Right hindlimb (tissue), 1 donor: ENCODE data around the gene PIK3R5.
A peak's percentile ranks its signal among the peaks of the same experiment; 100 is the strongest.
"Not testable (repeated sequence)": the region's sequence is repeated elsewhere in the genome, so short reads cannot be mapped to it uniquely, and the experiment has no call there.

Experiments
- DNase-seq: peaks from one replicate; pipeline ENCODE4 v3.0.0-alpha.2; 2018

Gene PIK3R5

DNA sequence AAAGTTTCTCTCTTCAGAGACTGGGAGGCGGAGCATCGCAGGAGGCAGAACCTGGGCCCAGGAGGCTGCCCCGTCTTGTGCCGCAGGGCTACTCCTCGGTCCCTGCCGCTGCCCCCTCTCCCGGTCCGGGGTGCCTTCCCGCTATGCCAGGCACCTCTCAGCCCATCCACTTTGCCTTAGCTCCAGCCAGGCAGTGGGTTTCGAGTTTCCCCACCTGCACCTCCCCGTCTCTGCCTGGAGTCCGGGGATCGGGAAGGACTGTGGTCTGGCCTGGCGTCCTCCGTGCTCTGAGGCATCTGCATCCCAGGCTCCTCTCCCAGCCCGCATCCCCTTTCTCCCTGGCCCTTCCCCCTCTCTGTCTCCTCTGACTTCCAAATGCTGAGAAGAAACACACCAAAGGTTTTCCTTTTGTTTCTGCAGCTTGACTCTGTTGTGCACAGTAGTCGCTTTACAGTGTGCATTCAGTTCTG, 71.3 kb downstream of the PIK3R5 start:
- DNase-seq = no peak

DNA sequence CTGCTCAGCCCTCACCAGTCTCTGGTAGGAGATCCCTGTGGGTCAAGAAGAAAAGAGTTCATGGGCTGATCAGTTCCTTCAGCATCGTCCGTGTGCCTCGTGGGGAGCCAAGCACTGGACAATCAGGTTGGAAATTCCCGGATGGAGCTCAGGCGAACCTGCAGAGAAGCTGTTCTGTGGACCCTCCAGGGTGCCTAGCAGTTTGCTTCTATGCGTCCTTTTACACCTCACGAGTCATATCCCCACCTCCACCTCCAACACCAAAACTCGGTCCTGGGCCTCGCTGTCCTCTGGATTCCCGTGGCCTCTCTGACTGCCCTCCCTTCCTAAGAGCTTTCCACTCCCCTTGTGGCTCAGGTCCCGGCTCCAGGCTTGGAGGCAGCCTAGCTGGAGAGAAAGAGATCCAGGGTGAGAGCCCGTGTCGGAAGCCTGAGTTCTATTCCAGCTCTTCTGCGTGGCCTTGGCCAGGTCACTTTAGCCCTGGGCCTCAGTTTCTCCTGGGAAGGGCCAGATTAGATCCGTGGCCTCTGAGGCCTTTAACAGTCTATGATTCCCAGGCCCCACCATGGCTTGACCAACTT, 71.8 kb downstream of the PIK3R5 start:
- DNase-seq = peak; percentile 7

- DNase-seq = no peak
These were observed 72.4 kb downstream of the PIK3R5 start for GRCh38 chr17:8893059-8893458.

- DNase-seq = peak; percentile 9
These were observed 73.2 kb downstream of the PIK3R5 start for GRCh38 chr17:8892338-8892690.

GRCh38 chr17:8890671-8891070, 74.8 kb downstream of the PIK3R5 start:
- DNase-seq = no peak

DNA sequence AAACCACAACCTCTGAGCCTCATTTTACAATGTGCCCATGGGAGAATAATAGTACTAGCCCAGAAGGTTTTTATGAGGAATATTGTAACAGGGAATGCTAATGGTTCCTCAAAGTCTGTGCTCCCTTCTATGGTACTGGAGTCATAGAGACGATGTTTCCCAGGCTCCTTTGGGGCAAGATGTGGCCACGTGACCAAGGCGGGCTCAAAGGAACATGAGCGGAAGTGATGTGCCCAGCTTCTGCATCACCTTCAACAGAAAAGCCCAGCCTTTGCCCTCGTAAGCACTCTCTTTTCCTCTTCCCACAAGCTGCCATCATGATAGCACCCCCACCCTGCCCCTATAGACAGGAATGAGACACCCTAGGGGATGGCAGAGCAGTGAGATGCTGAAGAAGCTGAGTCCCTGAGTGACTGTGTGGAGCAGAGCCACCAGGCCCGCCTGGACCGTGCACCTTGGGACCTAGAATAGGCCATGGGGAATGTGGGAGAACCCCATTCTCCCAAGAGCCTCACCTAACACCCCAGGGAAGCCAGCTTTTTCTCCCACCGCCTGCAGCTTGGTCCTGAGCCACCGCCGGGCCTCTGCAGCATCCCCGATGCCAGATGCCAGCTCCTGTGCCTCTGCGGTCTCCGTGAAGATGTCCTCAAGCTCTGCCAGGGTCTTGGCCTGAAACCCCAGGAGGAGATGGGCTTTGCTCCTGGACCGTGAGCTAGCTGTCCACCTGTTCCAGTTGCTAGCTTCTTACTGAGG, 75.9 kb downstream of the PIK3R5 start:
- peak; percentile 15 for DNase-seq

GRCh38 chr17:8888704-8889302, 76.7 kb downstream of the PIK3R5 start:
- peak; percentile 19 for DNase-seq

DNA sequence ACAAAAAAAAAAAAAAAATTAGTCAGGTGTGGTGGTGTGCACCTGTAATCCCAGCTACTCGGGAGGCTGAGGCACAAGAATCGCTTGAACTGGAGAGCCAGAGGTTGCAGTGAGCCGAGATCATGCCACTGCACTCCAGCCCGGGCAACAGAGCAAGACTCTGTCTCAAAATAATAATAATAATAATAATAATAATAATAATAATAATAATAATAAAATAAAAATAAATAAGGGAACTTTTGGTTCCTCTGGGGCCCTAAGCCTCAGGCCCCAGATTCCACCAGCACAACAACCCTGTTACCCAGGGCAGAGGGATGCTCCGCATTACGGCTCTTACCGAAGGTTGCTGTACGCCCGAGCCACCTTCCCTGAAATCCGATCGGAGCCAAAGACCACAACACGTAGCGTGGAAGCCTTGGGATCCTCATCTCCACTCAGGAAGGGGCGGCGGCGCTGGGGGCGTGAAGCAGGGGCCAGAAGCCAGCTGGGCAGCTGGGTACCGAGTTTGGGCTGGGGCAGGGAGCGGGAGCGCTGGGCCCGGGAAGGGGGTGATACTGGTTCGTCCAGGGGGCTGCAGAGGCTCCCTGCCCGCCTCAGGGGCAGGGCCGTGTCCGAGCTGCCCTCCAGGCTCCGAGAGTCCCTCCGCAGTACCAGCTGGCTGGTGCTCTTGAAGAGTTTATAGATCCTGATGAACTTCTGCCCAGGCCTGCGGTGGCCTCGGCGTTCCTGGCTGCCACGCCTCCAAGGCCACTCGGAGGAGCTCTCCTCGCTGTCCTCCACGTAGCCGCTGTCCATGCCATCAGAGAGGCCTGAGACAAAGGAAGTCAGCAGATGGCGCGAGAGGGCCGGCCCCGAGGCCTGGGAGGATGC, 77.4 kb downstream of the PIK3R5 start:
- peak; percentile 47 for DNase-seq

DNA sequence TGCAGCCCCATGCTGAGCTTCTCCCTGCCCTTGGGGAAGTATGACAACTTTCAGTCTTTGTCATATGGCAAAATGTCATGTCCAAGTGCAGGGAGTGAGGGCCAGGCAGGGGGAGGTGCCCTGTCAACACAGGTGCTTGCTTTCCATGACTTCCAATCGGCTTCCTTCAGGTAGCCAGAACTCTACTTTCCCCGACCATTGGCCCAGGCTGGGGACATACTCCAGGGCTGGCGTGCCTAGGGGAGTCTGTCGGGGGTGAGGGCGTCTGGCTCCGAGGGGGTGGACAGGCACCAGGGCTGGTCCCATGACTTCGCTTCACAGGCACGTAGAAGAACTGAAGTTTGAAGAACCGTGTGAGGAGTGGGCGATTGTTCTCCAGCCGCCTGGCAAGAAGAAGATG, 78.2 kb downstream of the PIK3R5 start:
- peak; percentile 15 for DNase-seq

DNA sequence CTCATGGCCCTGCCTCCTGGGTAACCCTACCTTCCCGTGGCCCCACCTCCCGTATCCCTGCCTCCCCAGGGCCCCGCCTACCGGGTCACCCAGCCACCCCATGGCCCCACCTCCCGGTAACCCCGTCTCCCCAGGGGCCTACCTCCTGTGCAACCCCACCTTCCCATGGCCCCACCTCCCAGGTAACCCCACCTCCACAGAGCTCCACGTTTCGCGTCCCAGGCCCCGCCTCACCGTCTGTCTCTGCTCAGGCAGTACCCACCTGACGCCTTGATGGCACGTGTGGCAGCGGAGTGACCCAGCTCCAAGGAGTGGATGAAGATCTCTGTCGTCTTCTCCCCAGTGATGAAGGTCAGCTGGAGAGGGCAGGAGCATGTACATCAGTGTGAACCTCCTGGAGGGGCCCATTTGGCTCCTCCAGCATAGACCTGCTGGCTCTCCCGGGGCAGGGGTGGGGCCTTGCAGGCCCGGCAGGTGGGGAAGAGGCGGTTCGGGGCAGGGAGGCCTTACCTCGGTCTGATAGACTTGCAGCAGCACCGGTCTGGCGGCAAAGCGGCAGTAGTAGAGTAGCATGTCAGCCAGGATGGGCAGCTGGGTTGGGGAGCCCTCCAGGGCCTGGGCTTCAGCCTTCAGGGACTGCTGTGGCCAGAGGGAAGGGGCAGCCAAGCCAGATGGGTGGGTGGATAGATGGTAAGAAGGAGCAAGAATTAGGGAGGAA, 79.4 kb downstream of the PIK3R5 start:
- no peak for DNase-seq

- not testable (repeated sequence) for DNase-seq
These were observed 80.1 kb downstream of the PIK3R5 start for GRCh38 chr17:8885163-8885966.

- no peak for DNase-seq
These were observed 81.0 kb downstream of the PIK3R5 start for GRCh38 chr17:8884336-8884990.

DNA sequence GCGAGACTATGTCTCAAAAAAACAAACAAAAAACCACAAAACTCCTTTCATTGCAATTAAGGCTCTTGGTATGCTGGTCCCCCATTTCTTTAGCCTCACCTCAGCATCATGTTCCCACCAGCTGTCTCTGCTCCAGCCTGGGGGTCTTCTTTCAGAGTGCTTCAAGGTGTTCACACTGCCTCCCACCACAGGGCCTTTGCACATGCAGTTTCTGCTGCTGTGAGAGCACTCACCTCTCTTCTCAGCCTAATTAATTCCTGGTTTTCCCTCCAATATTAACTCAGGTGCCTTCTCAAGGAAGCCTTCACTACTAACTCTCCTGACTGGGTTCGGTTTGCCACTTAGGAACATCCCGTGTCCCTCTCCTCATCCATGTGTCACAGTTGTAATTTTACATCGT, 82.2 kb downstream of the PIK3R5 start:
- DNase-seq = no peak

DNA sequence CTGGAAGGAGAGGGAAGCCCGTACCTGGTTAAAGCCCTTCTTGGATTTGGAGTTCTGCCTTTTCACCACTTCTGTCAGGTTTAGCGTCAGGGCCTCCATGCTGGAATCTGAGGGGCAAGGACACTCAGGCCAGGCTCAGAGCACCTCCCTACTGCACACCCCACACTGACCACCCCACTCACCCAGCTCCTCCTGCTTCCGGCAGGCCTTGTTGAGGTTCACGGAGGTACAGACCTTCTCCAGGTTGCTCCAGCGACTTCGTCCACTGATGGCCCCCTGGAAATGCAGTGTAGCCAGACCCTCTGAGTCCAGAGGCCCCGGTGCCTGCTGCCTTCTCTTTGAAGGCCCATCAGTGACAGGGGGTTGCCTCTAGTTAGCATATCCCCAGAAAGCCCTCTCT, 83.9 kb downstream of the PIK3R5 start:
- DNase-seq = peak; percentile 3

GRCh38 chr17:8880466-8880865, 85.0 kb downstream of the PIK3R5 start:
- peak; percentile 9 for DNase-seq

DNA sequence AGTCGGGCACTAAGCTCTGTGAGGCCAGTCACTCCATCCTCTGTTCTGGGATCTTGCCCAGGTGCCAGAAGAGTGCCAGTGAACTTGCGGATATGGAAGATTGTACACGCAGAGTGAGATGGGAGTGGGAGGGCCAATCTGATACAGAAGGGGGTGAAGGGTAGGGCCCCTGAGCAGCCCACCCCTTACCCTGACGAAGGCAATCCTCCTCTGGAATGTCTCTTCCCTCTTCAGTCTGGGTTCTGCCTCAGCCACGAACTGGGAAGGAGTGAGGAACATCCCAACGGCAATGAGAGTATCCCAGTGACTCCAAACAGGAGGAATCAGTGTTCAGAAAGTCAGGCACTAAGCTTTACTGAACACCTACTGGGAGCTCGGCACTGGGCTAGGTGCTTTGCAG, 86.1 kb downstream of the PIK3R5 start:
- DNase-seq = peak; percentile 7

DNA sequence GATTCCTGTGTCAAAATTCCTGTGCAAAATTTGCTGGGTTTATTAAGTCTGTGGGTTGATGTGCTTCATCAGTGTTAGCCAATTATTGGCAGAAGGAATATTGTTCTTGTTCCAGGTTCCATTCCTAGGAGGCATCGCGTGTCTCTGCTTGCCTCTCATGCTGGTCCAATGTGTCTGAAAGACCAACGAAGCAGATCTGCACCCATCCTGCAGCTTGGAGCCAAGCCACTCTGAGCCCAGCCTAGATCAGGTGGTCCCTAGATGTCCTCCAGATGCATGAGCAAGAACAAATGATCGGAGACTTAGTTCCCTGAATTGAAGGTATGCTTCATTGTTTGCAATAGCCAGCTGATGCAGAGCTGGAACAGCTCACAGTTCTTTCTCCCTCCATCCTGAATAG, 87.5 kb downstream of the PIK3R5 start:
- DNase-seq = no peak

DNA sequence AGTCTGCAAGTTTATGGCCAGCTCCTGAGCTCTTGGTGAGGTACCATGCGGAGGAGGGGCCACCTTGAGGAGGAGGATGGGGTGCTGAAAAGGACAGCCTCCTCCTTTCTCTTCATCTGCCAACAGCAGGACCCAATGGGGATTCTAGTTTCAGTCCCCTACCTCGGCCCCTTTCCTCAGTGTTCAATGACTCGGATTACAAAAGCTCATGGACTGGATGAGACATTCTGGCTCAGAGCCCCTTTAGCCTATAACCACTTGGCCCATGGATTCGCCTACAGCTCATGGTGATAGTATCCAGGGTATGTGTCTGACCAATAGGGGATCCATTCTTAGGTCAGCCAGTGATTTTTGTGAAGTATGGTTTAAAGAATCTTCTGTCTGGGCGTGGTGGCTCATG, 89.5 kb downstream of the PIK3R5 start:
- DNase-seq = no peak

DNA sequence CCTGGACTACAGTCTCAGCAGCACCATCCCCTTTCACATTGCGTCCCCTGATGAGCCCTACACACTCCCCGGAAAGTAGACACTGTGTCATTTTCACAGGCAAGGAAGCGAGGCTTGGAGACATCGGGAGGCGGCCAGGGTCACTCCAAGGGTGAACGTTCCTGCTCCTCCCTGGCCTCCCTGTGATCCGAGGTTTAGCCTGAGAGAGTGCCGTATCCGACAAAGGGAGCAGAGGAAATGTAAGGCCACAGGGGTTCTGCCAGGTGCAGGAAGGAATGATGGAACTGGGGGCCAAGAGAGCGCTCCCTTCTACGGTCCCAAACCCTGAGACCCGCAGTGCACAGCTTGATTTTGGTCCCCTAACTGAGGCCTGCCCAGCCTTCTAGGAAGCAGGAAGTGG, 90.1 kb downstream of the PIK3R5 start:
- DNase-seq = no peak

DNA sequence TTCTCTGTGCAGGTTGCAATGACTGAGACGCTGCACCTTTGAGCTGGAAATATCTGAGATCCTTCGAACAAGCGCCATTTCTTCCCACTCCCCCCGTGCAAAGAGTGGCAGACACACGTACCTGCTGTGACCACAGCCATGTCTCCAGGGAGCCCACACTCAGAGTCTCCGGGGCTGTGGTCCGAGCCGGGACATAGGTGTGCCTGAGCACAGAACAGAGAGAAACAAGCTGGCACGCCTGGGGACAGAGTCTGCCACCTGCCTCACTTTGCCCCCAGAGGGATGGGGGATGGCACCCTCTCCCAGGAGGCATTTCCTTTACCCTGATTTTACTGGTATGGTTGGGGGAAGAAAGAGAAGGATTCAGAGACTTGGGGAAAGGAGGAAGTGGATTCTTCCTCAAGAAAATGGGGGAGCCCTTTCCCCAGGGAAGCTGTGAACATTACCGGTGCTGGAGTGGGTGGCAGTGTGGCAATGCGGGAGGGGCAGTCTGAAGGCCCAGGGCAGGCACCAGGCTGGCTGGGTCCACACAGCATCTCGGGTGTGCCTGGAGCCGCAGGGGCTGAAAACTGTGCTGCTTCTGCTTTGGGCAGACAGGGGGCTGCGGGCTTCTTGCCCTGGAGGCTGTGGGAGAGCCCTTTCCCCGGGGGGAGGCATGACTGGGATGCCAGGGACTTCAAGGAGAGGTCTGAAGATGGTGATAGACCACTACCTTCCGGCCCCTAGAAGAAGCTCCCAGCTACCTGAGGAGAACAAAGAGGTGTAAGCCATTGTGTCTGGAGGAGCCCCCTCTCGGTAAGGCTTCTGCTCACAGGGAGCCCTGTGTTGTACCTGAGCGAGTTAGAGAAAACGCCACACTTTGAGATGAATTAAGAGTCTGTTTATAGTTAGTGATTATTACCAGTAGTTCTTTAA, 91.4 kb downstream of the PIK3R5 start:
- no peak for DNase-seq
